IMR-90 (cell line): ENCODE data around the gene REST.

Experiments used
- CHD1 ChIP-seq: IDR thresholded peaks from 2 replicates; pipeline ENCODE4 v1.6.1; 2012; ENCODE audit warnings: low read depth, low read length, improper control_type of control experiment
- MAZ ChIP-seq: IDR thresholded peaks from 2 replicates; pipeline ENCODE4 v1.6.1; 2012; ENCODE audit warnings: low read depth, mild to moderate bottlenecking, low read length, improper control_type of control experiment, moderate library complexity, borderline replicate concordance
- MXI1 ChIP-seq: IDR thresholded peaks from 2 replicates; pipeline ENCODE4 v1.6.1; 2012; ENCODE audit warnings: low read depth, mild to moderate bottlenecking, low read length, moderate library complexity, borderline replicate concordance
- POLR2A ChIP-seq: IDR thresholded peaks from 2 replicates; pipeline ENCODE4 v1.6.1; 2012; ENCODE audit warnings: mild to moderate bottlenecking, low read depth, low read length
- RAD21 ChIP-seq: IDR thresholded peaks from 2 replicates; pipeline ENCODE4 v1.6.1; 2012; ENCODE audit warnings: low read length, improper control_type of control experiment
- SMC3 ChIP-seq: fragments of 150-350 bp; IDR thresholded peaks from 2 replicates; pipeline ENCODE4 v1.6.1; 2016; ENCODE audit warnings: low read depth, mild to moderate bottlenecking, antibody characterized with exemption, low read length, moderate library complexity
- TF ChIP-seq, protein P1 (sequence below): conservative IDR thresholded peaks from 2 replicates; pipeline ENCODE4 v1.5.1; 2012; ENCODE audit warnings: mild to moderate bottlenecking, low read depth, low read length, improper control_type of control experiment
- TF ChIP-seq, protein P2 (sequence below): fragments of 150-350 bp; IDR thresholded peaks from 2 replicates; pipeline ENCODE4 v1.6.1; 2017; ENCODE audit warnings: mild to moderate bottlenecking, antibody characterized with exemption, low read length, low read depth

DNA sequence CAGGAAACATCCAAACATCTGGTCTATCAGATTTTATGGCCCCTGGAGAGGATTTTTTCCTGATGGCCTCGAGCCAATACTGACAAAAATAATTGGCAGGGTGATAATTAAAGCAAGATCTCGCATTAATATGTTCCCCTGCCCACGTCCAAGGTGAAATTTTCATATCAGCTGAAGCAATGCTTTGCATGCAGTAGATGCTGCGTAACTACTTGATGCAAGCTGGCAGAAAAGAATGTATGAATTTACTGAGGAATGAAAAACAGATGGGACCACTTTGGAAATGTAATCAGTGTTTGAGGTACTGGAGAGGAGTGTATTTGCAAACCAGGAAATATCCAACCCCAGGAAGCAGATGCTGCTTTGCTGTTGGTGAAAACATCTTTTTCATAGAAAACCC is 36.8 kb upstream of the REST start:
- TF ChIP-seq POLR2A (no peak), SMC3 (no peak), CHD1 (no peak), RAD21 (no peak), MAZ (no peak), MXI1 (no peak)
- TF ChIP-seq, protein P1, sequence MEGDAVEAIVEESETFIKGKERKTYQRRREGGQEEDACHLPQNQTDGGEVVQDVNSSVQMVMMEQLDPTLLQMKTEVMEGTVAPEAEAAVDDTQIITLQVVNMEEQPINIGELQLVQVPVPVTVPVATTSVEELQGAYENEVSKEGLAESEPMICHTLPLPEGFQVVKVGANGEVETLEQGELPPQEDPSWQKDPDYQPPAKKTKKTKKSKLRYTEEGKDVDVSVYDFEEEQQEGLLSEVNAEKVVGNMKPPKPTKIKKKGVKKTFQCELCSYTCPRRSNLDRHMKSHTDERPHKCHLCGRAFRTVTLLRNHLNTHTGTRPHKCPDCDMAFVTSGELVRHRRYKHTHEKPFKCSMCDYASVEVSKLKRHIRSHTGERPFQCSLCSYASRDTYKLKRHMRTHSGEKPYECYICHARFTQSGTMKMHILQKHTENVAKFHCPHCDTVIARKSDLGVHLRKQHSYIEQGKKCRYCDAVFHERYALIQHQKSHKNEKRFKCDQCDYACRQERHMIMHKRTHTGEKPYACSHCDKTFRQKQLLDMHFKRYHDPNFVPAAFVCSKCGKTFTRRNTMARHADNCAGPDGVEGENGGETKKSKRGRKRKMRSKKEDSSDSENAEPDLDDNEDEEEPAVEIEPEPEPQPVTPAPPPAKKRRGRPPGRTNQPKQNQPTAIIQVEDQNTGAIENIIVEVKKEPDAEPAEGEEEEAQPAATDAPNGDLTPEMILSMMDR = no peak
- TF ChIP-seq, protein P2, sequence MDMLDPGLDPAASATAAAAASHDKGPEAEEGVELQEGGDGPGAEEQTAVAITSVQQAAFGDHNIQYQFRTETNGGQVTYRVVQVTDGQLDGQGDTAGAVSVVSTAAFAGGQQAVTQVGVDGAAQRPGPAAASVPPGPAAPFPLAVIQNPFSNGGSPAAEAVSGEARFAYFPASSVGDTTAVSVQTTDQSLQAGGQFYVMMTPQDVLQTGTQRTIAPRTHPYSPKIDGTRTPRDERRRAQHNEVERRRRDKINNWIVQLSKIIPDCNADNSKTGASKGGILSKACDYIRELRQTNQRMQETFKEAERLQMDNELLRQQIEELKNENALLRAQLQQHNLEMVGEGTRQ = no peak
